GM23248 (cell line): ENCODE measurements around the gene NTRK2. TPM values are rescaled to one million over a fixed set of nuclear protein-coding genes. Genes with fewer than 3 reads are reported as not detected.

Experiments used
- DNase-seq: peaks from one replicate; pipeline ENCODE4 v3.0.0-alpha.2; 2015
- H2AFZ ChIP-seq: fragments of 200-600 bp; sonication (generic); 2 replicates; pipeline ENCODE4 v1.6.1; 2016; ENCODE audit warnings: antibody characterized with exemption
- H3F3A ChIP-seq: fragments of 200-600 bp; sonication (generic); 2 replicates; pipeline ENCODE4 v1.6.1; 2016; ENCODE audit warnings: mild to moderate bottlenecking, antibody characterized with exemption, mixed run types; ENCODE audit not compliant: insufficient read depth
- H3K27ac ChIP-seq: fragments of 200-600 bp; sonication (generic); 2 replicates; pipeline ENCODE4 v1.5.1; 2016; ENCODE audit warnings: mild to moderate bottlenecking
- H3K27me3 ChIP-seq: fragments of 200-600 bp; sonication (generic); replicated peaks from 2 replicates; pipeline ENCODE4 v1.6.1; 2016; ENCODE audit warnings: mild to moderate bottlenecking; ENCODE audit not compliant: insufficient read depth
- H3K36me3 ChIP-seq: fragments of 200-600 bp; sonication (generic); 2 replicates; pipeline ENCODE4 v1.6.1; 2016; ENCODE audit warnings: low read depth, mild to moderate bottlenecking
- H3K4me1 ChIP-seq: fragments of 200-600 bp; sonication (generic); 2 replicates; pipeline ENCODE4 v1.6.1; 2016; ENCODE audit warnings: mild to moderate bottlenecking; ENCODE audit not compliant: insufficient read depth
- H3K4me2 ChIP-seq: fragments of 200-600 bp; sonication (generic); one replicate; pipeline ENCODE4 v1.6.1; 2016; ENCODE audit warnings: mild to moderate bottlenecking; ENCODE audit not compliant: unreplicated experiment
- H3K4me3 ChIP-seq: fragments of 200-600 bp; sonication (generic); 2 replicates; pipeline ENCODE4 v1.5.1; 2016; ENCODE audit warnings: mild to moderate bottlenecking
- H3K79me2 ChIP-seq: fragments of 200-600 bp; sonication (generic); 2 replicates; pipeline ENCODE4 v1.6.1; 2016; ENCODE audit warnings: mild to moderate bottlenecking; ENCODE audit not compliant: insufficient read depth
- H3K9ac ChIP-seq: fragments of 200-600 bp; sonication (generic); 2 replicates; pipeline ENCODE4 v1.6.1; 2016; ENCODE audit warnings: mild to moderate bottlenecking
- H3K9me2 ChIP-seq: fragments of 200-600 bp; sonication (generic); 2 replicates; pipeline ENCODE4 v1.6.1; 2016; ENCODE audit warnings: mixed run types, mild to moderate bottlenecking, moderate library complexity; ENCODE audit not compliant: insufficient read depth
- H3K9me3 ChIP-seq: fragments of 200-600 bp; sonication (generic); one replicate; pipeline ENCODE4 v1.6.1; 2017; ENCODE audit warnings: low read depth
- H4K20me1 ChIP-seq: fragments of 200-600 bp; sonication (generic); 2 replicates; pipeline ENCODE4 v1.6.0; 2016; ENCODE audit not compliant: insufficient read depth
- EZH2 ChIP-seq: fragments of 200-600 bp; sonication (generic); IDR thresholded peaks from 2 replicates; pipeline ENCODE4 v1.6.1; 2018; ENCODE audit warnings: antibody characterized with exemption, mild to moderate bottlenecking; ENCODE audit not compliant: insufficient read depth, poor library complexity, severe bottlenecking
- EZH2phosphoT487 ChIP-seq: fragments of 200-600 bp; sonication (generic); IDR thresholded peaks from 2 replicates; pipeline ENCODE4 v1.6.1; 2018; ENCODE audit warnings: antibody characterized with exemption, moderate library complexity, mild to moderate bottlenecking, low read depth; ENCODE audit not compliant: insufficient read depth
- WGBS, 2 experiments: methylation state at CpG; one replicate each; pipeline ENCODE4 v1.1.6; 2015 to 2017; ENCODE audit warnings: low lambda C conversion rate in 2 of 2, low coverage in 1 of 2; ENCODE audit errors: missing lambda C conversion rate in 2 of 2; 5-methylcytosine and 5-hydroxymethylcytosine counted together
- in situ Hi-C: fragments of 300-500 bp; cut with MboI; formaldehyde crosslinking; loops from 2 replicates; pipeline ENCODE4 v1.15.0; 2020
- polyA plus RNA-seq: library from polyadenylated mRNA; unstranded; fragments of >200 nt; fragmentation: Nextera tagmentation; extraction: Ambion mirVana; gene quantifications from 2 replicates; pipeline ENCODE4 v1.2.1, GENCODE V29; 2016
- total RNA-seq: library from RNA; depleted of rRNA; stranded (reverse); fragments of >200 nt; shearing (Covaris generic); gene quantifications from 2 replicates; pipeline ENCODE4 v1.2.3, GENCODE V29; 2014

Gene NTRK2
- total and polyA plus RNA-seq, 2 experiments from 2014 or later, result not detected

DNA sequence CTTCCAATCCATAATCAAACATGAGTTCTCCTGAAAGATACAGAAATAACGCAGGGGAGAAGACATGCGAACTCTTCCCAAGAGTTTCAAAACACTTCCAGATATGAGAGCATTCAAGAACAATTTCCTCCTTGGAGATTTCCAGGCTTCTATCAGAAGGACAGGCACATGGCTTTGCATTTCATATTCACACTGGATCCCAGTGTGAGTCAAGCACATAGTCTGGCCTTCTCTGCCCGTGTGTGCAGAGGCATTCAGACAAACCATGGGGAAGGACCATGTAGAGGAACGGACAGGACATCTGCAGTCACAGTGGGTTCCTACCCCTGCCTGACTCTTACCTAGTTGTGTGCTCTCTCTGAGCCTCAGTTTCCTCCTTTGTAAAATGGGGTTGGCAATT is 384.5 kb downstream of the NTRK2 start:
- in situ Hi-C loops, result no loop called here
- Histone ChIP-seq H3K36me3 (no peaks in the 10 kb centered on the region), H3K9me2 (no peaks in the 10 kb centered on the region), H3F3A (no peaks in the 10 kb centered on the region), H3K4me2 (no peak overlapping the region), H3K4me1 (no peaks in the 10 kb centered on the region), H3K27me3 (no peaks in the 10 kb centered on the region), H3K4me3 (no peak overlapping the region), H2AFZ (no peak overlapping the region), H3K27ac (no peak overlapping the region), H4K20me1 (no peaks in the 10 kb centered on the region), H3K79me2 (no peaks in the 10 kb centered on the region), H3K9ac (no peak overlapping the region), H3K9me3 (no peaks in the 10 kb centered on the region)
- no peak for DNase-seq
- WGBS, 2 experiments, result 23 to 39% methylated on average over 4 of the region's 4 CpGs
- TF ChIP-seq EZH2phosphoT487, result no peak
- no peak for TF ChIP-seq EZH2

- Histone ChIP-seq H3F3A (no peaks in the 10 kb centered on the region), H2AFZ (no peak overlapping the region), H3K27ac (no peak overlapping the region), H3K4me1 (no peaks in the 10 kb centered on the region), H3K4me3 (no peak overlapping the region), H3K4me2 (no peak overlapping the region), H3K79me2 (no peaks in the 10 kb centered on the region), H3K9ac (no peak overlapping the region), H3K9me2 (no peaks in the 10 kb centered on the region), H3K9me3 (no peaks in the 10 kb centered on the region), H3K36me3 (no peaks in the 10 kb centered on the region), H3K27me3 (no peaks in the 10 kb centered on the region), H4K20me1 (no peaks in the 10 kb centered on the region)
- WGBS, 2 experiments, result 4 to 5% methylated on average over 2 of the region's 2 CpGs
- in situ Hi-C loops, result no loop called here
- DNase-seq, result no peak
- TF ChIP-seq EZH2 (no peak), EZH2phosphoT487 (no peak)
These were observed 386.1 kb downstream of the NTRK2 start for GRCh38 chr9:85055506-85056202.

DNA sequence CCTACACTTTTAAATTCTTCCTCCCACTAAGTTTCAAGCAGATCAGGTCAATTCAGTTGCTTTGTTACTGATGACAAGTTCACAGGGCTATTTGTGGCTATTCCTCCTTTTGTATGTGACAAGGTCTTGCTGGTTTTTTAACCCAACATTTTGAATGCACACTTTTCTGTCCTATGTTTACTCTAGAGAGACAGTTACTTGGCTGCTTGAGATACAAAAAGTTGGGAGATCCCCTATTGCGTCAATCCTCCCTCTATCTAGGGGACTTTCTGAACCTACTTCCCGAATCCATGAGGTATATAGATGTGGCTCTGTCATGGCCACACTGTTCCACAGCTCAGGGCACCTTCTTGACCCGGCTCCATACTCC is 386.7 kb downstream of the NTRK2 start:
- no peaks in the 10 kb centered on the region for H3F3A ChIP-seq
- no peak overlapping the region for H3K4me2 ChIP-seq
- no peaks in the 10 kb centered on the region for H3K9me3 ChIP-seq
- H3K9me2 ChIP-seq, result no peaks in the 10 kb centered on the region
- no peaks in the 10 kb centered on the region for H3K36me3 ChIP-seq
- in situ Hi-C loops, result no loop called here
- no peak overlapping the region for H2AFZ ChIP-seq
- H3K4me1 ChIP-seq, result no peaks in the 10 kb centered on the region
- no peak overlapping the region for H3K27ac ChIP-seq
- H3K9ac ChIP-seq, result no peak overlapping the region
- H4K20me1 ChIP-seq, result no peaks in the 10 kb centered on the region
- DNase-seq, result no peak
- H3K4me3 ChIP-seq, result no peak overlapping the region
- H3K79me2 ChIP-seq, result no peaks in the 10 kb centered on the region
- WGBS, 2 experiments, result 23 to 36% methylated on average over 3 of the region's 3 CpGs
- TF ChIP-seq EZH2phosphoT487 (no peak), EZH2 (no peak)
- H3K27me3 ChIP-seq, result no peaks in the 10 kb centered on the region

DNA sequence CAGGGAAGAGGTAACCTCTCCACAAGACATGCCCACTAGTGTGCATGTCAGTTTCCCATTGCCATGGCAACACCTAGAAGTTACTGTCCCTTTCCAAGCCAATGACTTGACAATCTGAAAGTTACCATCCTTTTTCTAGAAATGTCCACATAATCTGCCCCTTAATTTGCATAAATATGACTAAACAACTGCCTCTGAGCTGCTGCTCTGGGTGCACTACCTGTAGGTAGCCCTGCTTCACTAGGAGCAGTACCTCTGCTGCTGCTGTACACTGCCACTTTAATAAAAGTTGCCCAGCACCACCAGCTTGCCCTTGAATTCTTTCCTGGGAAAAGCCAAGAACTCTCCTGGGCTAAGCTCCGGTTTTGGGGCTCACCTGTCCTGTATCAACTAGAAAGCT is 392.4 kb downstream of the NTRK2 start:
- Histone ChIP-seq H3K79me2 (no peaks in the 10 kb centered on the region), H3K27ac (no peak overlapping the region), H4K20me1 (no peaks in the 10 kb centered on the region), H3K9me3 (no peaks in the 10 kb centered on the region), H3K36me3 (no peaks in the 10 kb centered on the region), H3K4me1 (no peaks in the 10 kb centered on the region), H3K4me3 (no peak overlapping the region), H3K27me3 (no peaks in the 10 kb centered on the region), H3F3A (no peaks in the 10 kb centered on the region), H3K9me2 (no peaks in the 10 kb centered on the region), H3K9ac (no peak overlapping the region), H3K4me2 (no peak overlapping the region), H2AFZ (no peak overlapping the region)
- TF ChIP-seq EZH2, result no peak
- no peak for TF ChIP-seq EZH2phosphoT487
- in situ Hi-C loops, result no loop called here
- WGBS, 2 experiments, result 42 to 63% methylated on average over 1 of the region's 1 CpG
- DNase-seq, result no peak
